HG02943 (cell line): ENCODE data around the gene DNAJB14.
"Not testable (repeated sequence)": the region's sequence is repeated elsewhere in the genome, so short reads cannot be mapped to it uniquely, and the experiment has no call there.

Experiments used
- ATAC-seq: cut with Tn5 transposase; IDR thresholded peaks from one replicate; pipeline ENCODE4 v1.9.1; 2021; ENCODE audit warnings: mild to moderate bottlenecking, low read depth, moderate library complexity; ENCODE audit not compliant: unreplicated experiment

DNAJB14 gene

DNA sequence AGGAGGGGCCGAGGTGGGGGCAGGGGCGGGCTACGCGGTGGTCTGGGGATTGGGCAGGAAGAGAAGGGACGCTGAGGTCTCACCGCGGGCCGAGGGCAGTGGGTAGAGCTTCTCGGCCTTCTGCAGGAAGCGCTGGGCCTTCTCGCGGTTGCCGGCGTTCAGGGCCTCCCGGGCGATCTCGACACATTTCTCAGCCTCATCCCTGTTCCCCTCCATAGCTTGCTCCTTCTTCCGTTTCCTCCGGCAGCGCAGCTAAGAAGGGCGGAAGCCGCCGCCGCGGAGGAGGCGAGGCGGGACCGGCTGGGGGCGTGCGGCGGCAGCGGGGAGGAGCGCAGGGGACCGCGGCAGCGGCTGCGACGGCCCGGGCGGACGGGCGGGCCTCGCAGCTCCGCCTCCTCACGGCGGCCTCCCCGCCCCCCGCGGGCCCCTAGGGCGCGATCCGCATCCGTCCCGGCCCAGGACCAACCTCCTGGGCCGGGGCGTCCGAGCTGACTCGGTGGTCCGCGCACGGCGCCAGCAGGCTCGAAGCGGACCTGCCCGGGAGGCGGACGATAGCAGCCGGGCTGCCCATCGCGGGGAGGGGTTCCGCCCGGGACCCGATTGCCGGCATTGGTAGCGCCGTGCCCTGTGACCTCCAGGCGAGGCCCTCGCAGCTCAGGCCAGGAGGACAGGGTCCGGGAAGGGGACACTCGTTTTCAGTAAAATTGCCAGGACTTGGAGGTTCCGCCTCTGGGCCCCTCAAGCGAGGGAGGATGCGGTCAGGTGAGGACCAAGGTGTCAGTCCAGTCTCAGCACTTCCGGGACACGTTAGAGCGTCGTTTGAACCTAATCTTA is at the start of gene DNAJB14:
Gene DNAJB14 (minus strand): TSS at position 263 of the 834 bp plus-strand sequence. CDS start 47 bp downstream, at position 216.
- ATAC-seq: peak; percentile 38

DNA sequence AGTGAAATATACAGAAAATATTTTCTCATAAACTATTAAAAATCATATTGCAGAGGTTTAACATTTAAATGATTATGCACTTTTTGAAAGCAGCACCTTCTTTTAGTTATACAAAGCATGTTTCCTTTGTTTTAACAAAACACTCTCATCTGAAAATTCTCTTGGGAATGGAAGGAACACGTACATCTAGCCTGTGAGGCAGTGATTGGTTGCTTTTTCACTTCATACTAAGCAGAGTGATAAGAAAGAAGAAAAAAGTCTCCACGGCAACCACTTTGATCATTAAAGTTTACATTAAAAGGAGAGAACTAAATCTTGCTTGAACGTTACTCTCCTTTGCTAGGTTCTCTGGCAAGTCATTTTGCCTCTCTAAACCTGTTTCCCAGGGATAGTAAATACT is 45.3 kb upstream of the DNAJB14 start:
- ATAC-seq: no peak

DNA sequence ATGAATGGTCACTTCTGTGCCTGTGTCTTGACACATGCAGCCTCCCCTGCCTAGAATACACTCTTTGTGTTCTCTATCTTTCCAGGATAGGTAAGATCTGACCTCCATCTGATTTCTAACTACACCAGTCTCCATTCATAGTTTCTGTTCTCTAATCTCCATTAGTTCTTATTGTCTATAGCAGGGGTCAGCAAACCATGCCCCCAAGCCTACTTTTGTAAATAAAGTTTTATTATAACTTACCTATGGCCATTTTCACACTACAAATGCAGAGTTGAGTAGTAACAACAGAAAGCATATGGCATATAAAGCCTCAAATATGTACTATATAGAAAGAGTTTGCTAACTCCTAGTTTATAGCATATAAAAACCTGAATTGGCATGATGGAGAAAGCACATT is 41.3 kb upstream of the DNAJB14 start:
- ATAC-seq: no peak

DNA sequence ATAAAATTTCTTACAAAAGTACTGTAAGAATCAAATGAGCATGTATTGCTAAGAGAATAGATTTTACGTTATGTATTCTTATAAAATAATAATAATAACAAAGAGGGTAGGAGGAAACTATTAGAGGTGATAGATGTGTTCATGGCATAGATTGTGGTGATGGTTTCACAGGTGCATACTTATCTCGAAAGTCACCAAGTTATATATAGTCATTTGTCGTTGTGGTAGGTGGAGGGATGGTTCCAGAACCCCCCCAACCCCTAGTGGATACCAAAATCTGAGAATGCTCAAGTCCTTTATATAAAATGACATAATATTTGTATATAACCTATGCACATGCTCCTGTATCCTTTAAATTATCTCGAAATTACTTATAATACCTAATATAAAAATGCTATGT is 40.4 kb upstream of the DNAJB14 start:
- ATAC-seq: no peak

DNA sequence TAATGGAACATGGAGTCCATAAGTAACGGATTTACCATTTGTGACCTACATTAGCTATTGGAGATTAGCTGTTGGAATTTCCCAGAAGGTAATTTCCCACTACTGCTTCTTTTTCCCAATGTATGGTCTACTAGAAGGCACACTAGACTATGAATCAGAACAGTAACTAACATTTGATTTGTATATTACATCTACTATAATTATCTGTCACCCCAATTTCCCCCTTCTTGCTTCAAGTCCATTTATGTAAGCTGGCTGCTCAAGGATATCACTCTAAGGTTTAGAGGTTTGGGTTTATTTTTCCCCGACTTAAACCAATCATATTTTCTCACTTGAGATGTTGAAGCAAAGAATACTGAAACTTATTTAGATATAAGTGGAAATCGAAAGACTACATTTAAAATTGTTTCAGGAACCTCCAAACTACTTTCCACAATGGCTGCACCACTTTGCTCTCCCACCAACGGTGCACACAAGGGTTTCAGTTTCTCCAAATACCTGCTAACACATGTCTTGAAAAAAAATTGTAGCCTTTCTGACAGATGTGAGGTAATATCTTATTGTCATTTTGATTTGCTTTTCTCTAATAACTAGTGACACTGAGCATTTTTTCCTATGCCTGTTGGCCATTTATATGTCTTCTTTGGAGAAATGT is 37.0 kb upstream of the DNAJB14 start:
- no peak for ATAC-seq

DNA sequence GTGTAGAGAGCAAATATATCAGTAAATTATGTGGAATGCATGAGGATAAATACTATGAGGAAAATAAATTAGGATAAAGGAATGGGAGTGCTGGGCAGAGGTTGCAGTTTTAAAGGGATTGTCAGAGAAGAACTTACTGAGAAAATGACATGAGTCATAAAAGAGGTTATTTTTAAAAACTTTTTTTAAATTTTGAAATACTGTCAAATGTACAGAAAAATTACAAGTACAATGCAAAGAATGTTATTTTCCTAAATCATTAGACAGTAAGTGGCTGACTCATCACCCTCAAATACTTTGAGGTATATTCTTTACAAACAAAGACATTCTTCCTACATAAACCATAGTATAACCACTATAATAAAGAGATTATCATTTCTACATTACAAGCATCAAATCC is 33.5 kb upstream of the DNAJB14 start:
- ATAC-seq: no peak

DNA sequence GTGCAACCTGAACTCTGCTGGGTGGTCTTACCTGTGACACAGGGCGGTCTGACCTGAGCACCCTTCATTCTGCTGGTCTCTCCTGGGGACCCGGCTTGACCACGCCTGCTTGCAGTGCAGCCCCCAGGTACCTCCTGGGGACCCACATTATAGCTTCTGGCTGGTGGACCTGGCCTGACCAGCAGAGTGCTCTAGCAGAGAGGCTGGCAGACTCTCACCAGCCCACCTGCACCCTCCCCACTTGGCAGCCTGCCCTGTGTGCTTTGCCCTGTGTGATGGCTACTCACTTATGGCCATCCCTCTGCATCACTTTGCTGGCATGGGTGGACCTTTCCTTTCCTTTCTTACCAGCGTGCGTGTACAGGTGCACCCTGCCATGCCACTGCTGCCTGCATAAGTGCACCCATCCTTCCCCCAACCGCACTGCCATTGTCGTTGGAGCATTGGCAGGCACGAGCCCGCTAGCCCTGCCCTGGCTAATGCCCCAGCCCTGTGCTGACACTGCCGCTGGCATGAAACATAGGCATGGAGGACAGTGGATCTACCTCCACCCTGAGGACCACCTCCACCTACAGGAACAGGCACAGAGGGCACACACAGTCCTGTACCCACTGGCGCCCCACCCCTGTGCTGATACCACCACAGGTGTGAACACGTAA is 25.2 kb upstream of the DNAJB14 start:
- no peak for ATAC-seq

DNA sequence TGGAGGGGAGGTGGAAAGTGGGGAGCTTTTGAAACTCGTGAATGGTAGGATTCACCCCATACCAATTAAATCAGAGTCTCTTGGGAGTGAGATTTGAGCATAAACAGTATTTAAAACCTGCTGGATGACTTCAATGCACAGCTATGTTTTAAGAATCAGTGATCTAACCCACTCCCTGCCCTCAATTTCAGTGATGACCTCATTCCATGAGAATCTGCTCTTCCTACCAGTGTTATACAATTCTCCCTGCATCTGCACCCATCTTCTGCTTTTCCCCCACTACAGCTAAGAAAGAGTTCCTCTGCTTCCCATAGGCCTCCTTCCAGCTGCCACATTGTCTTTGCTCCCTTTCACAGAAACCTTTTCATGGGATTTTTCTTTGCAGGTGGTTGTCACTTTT is 21.9 kb upstream of the DNAJB14 start:
- no peak for ATAC-seq

DNA sequence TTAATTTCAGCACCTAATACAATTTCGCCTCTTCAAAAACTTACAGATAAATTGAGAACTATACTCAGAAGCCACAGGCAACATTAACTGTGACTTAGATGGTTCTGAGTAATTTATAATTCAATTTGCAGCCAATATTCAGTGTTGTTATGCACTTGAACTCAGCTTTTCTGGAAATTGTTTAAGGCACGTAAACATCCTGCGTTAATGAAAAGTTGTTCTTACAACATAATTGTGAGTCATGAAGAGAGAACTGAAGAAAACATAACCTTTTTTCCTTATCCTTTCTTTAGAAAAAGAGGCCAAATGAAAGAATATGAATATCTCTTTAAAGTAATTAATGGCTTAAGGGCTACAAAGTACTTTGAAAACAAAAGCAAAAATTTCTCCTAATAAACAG is 20.3 kb upstream of the DNAJB14 start:
- ATAC-seq: no peak

DNA sequence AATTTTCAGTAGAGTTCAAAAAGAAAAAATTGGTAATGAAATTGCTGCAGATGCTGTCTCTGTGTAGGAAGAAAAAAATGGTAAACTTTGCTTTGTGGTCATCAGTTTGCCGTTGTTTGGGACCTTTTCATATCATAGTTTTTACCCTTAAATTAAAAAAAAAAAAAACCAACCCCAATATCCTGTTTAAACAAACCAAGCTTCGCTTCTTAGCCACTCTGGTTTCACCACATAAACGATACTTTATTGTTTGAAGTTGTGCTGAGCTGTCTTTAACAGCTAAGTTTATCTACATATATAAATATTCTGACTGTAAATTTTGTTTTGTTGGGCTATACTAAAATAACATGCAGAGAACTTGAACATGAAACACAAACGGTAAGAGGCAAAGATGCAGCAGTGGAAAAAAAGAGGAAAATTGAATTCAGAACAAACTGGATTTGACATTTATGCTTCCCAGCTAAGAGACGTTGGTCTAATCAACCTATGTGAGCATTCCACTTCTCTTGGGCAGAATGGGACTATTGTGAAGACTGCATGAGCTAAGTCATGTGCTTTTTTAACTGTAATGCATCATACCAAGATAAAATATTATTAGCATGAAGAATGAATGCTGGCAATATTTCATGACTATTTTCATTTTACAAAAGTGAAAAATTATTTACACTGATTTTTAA is 19.4 kb upstream of the DNAJB14 start:
- no peak for ATAC-seq

DNA sequence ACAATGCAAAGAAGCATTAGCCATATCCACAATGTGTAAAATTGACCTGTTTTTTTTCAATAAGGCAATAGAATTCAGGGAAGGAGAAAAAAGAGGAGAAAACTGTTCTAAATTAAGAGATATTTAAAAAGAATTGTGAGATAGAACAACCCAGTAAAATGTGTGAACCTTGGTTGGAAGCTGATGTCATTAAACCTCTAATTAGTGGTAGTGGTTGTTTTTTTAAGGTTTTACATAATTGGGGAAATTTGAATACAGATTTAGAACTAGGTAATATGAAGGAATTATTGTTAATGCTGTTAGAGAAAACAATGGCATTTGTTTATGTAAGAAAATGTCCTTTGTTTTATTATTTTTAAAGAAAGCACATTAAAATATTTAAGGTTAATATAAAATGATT is 18.8 kb upstream of the DNAJB14 start:
- no peak for ATAC-seq

DNA sequence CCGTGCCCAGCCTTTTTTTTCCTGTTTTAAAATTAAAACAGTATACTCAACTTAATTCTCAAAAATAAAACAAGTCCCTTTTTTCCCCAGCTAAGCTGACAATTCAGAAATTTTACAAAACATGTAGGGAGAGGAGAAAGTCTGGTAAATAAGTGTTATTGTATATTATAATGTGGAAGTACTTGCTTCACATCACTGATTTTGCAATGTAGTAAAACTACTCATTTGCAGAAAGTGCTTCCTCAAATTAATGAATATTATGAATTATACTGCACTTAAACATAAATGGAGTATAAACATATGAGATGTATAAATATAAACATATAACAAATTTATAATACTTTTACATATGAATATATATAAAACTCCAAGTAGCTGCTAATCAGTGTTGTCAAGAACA is 15.3 kb upstream of the DNAJB14 start:
- no peak for ATAC-seq

DNA sequence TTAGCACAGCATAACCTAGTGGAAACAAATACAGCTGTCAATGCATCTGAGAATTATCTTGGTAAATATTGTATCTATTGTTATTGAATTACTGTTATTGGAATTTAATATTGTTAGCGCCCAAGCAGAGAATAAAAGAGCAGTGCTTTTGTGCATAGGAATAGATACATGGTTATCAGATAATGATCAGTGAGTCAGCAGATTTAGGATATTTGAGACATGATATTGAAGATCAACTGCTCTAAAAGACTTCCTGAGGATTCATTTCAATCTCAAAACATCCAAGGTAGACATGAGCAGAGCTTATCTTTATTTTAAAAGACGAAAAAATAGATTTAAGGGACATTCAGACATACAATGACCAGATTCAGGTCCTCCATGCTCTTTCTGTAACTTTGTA is 14.2 kb upstream of the DNAJB14 start:
- ATAC-seq: no peak

DNA sequence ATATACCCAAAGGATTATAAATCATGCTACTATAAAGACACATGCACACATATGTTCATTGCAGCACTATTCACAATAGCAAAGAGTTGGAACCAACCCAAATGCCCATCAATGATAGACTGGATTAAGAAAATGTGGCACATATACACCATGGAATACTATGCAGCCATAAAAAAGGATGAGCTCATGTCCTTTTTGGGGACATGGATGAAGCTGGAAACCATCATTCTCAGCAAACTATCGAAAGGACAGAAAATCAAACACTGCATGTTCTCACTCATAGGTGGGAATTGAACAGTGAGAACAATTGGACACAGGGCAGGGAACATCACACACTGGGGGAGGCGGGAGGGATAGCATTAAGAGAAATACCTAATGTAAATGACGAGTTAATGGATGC is 11.8 kb upstream of the DNAJB14 start:
- ATAC-seq: not testable (repeated sequence)

DNA sequence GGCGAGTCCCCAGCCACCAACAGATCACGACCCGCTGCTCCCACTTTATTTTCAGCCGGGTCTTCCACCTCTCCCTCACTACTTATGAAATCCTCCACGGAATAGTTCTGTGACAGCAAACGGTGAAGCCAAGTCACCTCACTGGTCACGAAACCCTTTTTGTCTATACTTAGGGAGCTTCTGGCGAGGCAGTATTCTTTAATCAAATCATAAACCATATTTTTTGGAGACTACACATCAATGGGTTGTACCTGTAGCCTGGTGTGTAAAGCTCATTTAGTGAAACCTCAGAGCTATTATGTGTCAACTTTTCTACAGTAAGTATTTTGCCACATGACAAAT is 4.5 kb upstream of the DNAJB14 start:
- no peak for ATAC-seq

DNA sequence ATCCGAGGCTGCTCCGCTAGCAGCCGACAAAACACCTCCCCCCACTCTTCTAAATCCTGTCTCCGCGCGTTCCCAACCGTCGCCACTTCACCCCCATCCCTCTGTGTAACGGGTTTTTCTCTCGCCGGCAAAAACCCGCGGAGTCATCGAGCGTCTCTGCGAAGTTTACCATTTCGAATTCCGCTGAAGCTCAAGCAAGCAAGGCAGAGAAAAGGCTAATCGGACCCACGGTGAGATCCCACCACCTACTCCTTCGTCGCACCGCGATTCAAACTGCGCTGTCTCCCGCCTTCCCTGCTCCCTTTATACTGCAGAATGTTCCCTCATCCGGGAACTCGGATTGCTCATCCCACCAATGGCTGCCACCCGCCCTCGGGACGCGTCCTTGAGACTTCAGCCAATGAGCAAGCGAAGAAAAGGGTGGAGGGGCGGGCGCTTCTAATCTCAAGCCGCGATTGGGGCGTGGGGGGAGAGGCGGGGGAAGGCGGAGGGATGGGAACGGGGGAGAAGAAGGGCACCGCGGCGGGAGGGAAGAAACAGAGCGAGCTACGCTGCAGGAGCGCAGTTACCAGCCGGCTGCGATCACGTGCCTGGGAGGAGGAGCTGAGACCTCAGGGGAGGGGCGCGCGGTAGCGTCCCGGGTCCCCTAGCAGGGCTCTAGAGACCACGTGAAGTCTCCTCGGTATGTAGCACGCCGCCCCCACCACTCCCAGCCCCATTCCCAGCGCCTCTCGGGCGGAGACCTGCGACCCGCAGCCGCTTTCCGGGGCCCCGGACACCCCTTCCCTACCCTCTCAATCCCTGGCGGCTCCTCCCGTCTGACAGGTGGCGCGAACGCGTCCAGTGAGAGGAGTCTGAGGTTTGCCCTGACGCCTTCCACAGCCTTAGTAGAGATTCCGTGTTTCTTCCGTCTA is 3.8 kb upstream of the DNAJB14 start, which contains the start of gene H2AZ1:
Gene H2AZ1 (minus strand): TSS at position 277 of the 914 bp plus-strand sequence. CDS start 105 bp downstream, at position 172.
- peak; percentile 62 for ATAC-seq

DNA sequence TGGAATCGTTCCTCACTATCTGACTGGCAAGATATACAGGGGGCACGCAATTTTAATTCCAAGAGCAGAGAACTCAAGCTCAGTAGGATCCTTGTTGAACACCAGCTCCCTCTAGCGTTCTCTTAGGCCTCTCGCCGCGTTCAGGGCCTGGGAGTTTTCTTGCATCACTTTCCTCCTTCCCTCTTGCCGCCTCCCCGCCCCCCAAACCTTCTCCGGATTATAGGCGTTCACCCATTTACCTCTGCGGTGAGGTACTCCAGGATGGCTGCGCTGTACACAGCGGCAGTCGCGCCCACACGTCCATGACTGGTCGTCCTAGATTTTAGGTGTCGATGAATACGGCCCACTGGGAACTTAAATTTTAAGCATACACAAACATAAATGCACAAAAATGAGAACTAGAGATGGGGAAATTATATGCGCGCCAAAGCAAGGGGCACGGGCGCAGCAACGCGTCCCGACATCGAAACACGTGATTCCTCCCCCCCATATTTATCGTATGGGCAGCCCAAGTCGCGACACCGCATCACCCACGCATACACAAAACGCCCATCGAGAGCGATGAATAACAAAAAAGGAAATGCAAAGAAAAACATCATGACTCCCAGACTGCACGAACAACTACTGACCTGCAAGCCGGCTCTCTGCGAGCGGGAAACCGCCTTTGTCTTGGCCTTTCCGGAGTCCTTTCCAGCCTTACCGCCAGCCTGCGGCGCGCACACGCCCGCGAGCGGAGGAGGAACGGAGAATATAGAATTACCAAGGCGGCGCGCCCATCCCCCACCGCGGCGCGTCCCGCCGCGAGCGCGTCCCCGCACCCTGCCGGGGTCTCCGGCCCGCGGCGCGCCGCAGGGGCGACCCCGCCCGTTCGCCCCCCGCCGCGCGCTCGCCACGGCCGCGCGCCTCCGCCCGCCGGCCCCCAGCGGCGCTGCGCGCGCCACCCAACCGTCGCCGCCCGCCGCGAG is 2.9 kb upstream of the DNAJB14 start:
- peak; percentile 28 for ATAC-seq

DNA sequence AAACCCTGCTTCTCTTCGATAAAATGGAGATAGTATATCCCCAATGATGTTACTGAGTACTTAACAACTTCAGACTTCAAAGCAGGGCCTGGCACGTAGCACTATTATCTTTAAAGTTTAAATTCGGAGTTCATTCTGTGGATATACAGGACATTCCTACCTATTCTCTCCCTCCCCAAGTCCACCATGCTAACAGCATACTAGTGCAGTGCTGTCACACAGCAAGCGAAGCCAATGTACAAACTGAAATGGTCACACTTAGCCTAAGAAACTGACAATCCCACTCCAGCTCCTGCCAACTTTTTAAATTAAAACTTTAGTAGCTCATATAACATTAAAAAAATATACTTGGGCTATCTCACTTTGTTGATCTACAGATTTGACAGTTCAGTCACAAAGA is 1.2 kb upstream of the DNAJB14 start:
- ATAC-seq: no peak

DNA sequence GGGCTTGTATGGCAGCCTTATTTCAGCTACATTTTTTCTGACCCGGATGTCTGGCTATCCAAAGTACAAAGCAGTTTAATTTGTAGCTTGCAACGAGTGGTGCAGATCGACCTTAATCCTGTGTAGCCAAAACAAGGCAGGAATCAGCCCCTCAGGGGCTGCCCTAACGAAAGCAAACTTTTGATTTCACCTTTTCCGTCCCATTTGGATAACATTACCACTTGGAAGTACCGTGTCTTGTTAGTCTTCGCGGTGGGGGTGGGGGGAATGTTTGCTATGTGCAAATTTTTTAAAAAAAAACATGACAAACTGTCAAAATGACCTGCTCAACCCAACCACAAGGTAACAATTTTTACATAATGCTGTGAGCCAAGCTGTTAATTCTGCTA is 766 bp upstream of the DNAJB14 start:
- ATAC-seq: no peak
